HFFc6 (cell line): ENCODE results near the gene XRN2. TPM values are rescaled to one million over a fixed set of nuclear protein-coding genes. Genes with fewer than 3 reads are reported as not detected.

Experiments used
- DNase-seq: peaks from one replicate; pipeline ENCODE4 v3.0.0-alpha.2; 2018
- H3K27ac Mint-ChIP-seq: 2 replicates; pipeline ENCODE4 v1.8.0; 2020; ENCODE audit warnings: mild to moderate bottlenecking, mixed read lengths
- H3K27me3 Mint-ChIP-seq: 2 replicates; pipeline ENCODE4 v1.8.0; 2021; ENCODE audit warnings: mild to moderate bottlenecking, moderate library complexity, mixed read lengths; ENCODE audit not compliant: insufficient read depth
- H3K36me3 Mint-ChIP-seq: 2 replicates; pipeline ENCODE4 v1.8.0; 2021; ENCODE audit warnings: low read depth, mixed read lengths
- H3K4me1 Mint-ChIP-seq: 2 replicates; pipeline ENCODE4 v1.8.0; 2020; ENCODE audit warnings: low read depth, mixed read lengths
- H3K4me3 Mint-ChIP-seq: 2 replicates; pipeline ENCODE4 v1.8.0; 2020; ENCODE audit warnings: mild to moderate bottlenecking, moderate library complexity, mixed read lengths
- H3K9me3 Mint-ChIP-seq: 2 replicates; pipeline ENCODE4 v1.8.0; 2020; ENCODE audit warnings: mild to moderate bottlenecking, mixed read lengths
- total RNA-seq, 6 experiments: library from RNA; stranded (reverse); fragmentation: NEBNext Ultra II Directional; extraction: Animal tissue kit (Norgen Biotek cat#: 25700); gene quantifications; 2 replicates in 1 of 6; 3 replicates in 5 of 6; pipeline ENCODE4 v1.2.3, GENCODE V29; 2021
- TF ChIP-seq, protein P1 (sequence below): fragments of 200-600 bp; sonication (generic); IDR thresholded peaks from 2 replicates; pipeline ENCODE4 v1.5.0; 2021; ENCODE audit warnings: antibody characterized with exemption, mild to moderate bottlenecking

XRN2 gene
- total RNA-seq, 6 experiments from 2014 or later: 53.3 to 66.1 (median 60.3) TPM

GRCh38 chr20:21339499-21339898, 36.4 kb downstream of the XRN2 start:
- no peak for DNase-seq
- no peak overlapping the region for H3K4me3 Mint-ChIP-seq
- TF ChIP-seq, protein P1, sequence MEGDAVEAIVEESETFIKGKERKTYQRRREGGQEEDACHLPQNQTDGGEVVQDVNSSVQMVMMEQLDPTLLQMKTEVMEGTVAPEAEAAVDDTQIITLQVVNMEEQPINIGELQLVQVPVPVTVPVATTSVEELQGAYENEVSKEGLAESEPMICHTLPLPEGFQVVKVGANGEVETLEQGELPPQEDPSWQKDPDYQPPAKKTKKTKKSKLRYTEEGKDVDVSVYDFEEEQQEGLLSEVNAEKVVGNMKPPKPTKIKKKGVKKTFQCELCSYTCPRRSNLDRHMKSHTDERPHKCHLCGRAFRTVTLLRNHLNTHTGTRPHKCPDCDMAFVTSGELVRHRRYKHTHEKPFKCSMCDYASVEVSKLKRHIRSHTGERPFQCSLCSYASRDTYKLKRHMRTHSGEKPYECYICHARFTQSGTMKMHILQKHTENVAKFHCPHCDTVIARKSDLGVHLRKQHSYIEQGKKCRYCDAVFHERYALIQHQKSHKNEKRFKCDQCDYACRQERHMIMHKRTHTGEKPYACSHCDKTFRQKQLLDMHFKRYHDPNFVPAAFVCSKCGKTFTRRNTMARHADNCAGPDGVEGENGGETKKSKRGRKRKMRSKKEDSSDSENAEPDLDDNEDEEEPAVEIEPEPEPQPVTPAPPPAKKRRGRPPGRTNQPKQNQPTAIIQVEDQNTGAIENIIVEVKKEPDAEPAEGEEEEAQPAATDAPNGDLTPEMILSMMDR: no peak
- H3K27me3 Mint-ChIP-seq: no peaks in the 10 kb centered on the region
- no peak overlapping the region for H3K27ac Mint-ChIP-seq
- no peaks in the 10 kb centered on the region for H3K9me3 Mint-ChIP-seq
- H3K36me3 Mint-ChIP-seq: peaks cover 50% of the 10 kb centered on the region
- peaks cover 22% of the 10 kb centered on the region for H3K4me1 Mint-ChIP-seq

- Mint-ChIP-seq H3K36me3 (peaks cover 36% of the 10 kb centered on the region), H3K27me3 (no peaks in the 10 kb centered on the region), H3K4me1 (peaks cover 23% of the 10 kb centered on the region), H3K4me3 (no peak overlapping the region), H3K9me3 (no peaks in the 10 kb centered on the region), H3K27ac (no peak overlapping the region)
- DNase-seq: no peak
- TF ChIP-seq, protein P1: no peak
Measured at GRCh38 chr20:21340991-21341697, 38.0 kb downstream of the XRN2 start.

GRCh38 chr20:21342656-21343345, 39.7 kb downstream of the XRN2 start:
- H3K4me3 Mint-ChIP-seq: no peak overlapping the region
- TF ChIP-seq, protein P1: no peak
- peaks cover 23% of the 10 kb centered on the region for H3K4me1 Mint-ChIP-seq
- no peak for DNase-seq
- H3K9me3 Mint-ChIP-seq: no peaks in the 10 kb centered on the region
- H3K27ac Mint-ChIP-seq: no peak overlapping the region
- H3K27me3 Mint-ChIP-seq: no peaks in the 10 kb centered on the region
- peaks cover 23% of the 10 kb centered on the region for H3K36me3 Mint-ChIP-seq

DNA sequence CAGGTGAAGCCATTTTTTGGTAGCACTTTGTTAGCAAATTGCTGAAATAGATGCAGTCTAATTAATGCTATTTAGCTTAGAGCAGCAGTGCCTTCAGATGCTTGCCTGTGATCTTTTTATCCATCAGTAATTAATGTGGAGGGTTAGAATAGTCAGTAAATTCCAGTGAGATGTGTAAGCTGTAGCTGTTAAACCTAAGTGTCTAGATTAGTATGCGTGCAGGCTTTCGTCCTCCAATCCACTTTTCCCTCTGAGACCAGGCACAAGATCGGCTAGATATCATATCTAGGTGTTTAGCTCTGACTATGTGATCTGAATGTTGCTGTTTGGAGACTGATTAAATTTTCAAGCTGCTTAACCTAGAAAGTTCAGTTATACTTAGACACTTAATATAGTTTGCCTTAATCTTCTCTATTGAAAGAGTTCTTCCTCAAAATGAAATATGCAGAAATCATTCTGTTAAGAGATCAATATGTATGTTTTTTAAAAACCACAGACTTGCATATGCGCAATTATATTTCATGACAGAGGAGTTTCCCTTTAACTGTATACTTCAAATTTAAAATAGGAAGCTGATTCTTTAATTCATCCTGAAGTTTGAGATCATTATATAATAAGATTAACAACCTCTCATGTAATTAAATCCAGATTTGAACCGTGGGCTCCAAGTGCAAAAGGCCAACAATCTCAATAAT, 41.2 kb downstream of the XRN2 start:
- Mint-ChIP-seq H3K4me3 (no peak overlapping the region), H3K36me3 (peaks cover 33% of the 10 kb centered on the region), H3K9me3 (no peaks in the 10 kb centered on the region), H3K27ac (no peak overlapping the region), H3K4me1 (peaks cover 23% of the 10 kb centered on the region), H3K27me3 (no peaks in the 10 kb centered on the region)
- DNase-seq: no peak
- TF ChIP-seq, protein P1: no peak

DNA sequence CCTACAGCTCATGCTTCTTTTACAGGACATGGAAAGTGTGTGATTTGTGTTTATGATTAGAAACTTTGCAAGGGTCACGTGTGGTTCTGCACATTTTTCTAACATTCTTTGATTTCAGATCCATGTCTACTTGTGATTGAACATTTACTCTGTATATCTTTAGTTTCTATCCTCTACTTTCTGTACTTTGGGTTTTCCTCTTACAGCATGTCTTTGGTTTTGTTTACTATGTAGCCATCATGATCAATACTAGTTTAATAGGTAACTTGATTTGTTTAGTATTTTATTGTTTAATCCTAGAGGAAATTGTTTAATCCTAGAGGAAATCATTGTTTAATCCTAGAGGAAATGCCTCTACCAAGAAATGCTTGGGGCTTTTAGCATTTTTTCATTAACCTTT, 41.8 kb downstream of the XRN2 start:
- peaks cover 23% of the 10 kb centered on the region for H3K4me1 Mint-ChIP-seq
- H3K4me3 Mint-ChIP-seq: no peak overlapping the region
- H3K27ac Mint-ChIP-seq: no peak overlapping the region
- TF ChIP-seq, protein P1: no peak
- peaks cover 30% of the 10 kb centered on the region for H3K36me3 Mint-ChIP-seq
- no peaks in the 10 kb centered on the region for H3K9me3 Mint-ChIP-seq
- no peak for DNase-seq
- H3K27me3 Mint-ChIP-seq: no peaks in the 10 kb centered on the region
